GM21529 (cell line): ENCODE data around the gene NEK5.
"Not testable (repeated sequence)": the region's sequence is repeated elsewhere in the genome, so short reads cannot be mapped to it uniquely, and the experiment has no call there.

Source experiments
- ATAC-seq: cut with Tn5 transposase; IDR thresholded peaks from one replicate; pipeline ENCODE4 v1.9.1; 2021; ENCODE audit not compliant: unreplicated experiment

Gene NEK5

GRCh38 chr13:52137489-52137888 is 8.6 kb upstream of the NEK5 start:
- ATAC-seq = no peak

GRCh38 chr13:52136763-52137162 is 7.9 kb upstream of the NEK5 start:
- no peak for ATAC-seq

GRCh38 chr13:52130641-52131040 is 1.8 kb upstream of the NEK5 start:
- ATAC-seq = no peak

GRCh38 chr13:52127783-52128702 is 830 bp downstream of the NEK5 start:
- ATAC-seq = peak; percentile 60

- ATAC-seq = no peak
These were observed 1.5 kb downstream of the NEK5 start for GRCh38 chr13:52127378-52127777.

GRCh38 chr13:52125547-52125946 is 3.3 kb downstream of the NEK5 start:
- no peak for ATAC-seq

- ATAC-seq = no peak
These were observed 10.3 kb downstream of the NEK5 start for GRCh38 chr13:52118595-52118994.

- no peak for ATAC-seq
These were observed 10.8 kb downstream of the NEK5 start for GRCh38 chr13:52118095-52118494.

GRCh38 chr13:52112591-52112990 is 16.3 kb downstream of the NEK5 start:
- ATAC-seq = no peak

GRCh38 chr13:52109116-52109670 is 19.7 kb downstream of the NEK5 start:
- no peak for ATAC-seq

GRCh38 chr13:52105841-52106240 is 23.0 kb downstream of the NEK5 start:
- no peak for ATAC-seq

GRCh38 chr13:52104624-52105023 is 24.2 kb downstream of the NEK5 start:
- ATAC-seq = no peak

- no peak for ATAC-seq
These were observed 25.5 kb downstream of the NEK5 start for GRCh38 chr13:52103386-52103785.

- not testable (repeated sequence) for ATAC-seq
These were observed 26.4 kb downstream of the NEK5 start for GRCh38 chr13:52102423-52102822.

- ATAC-seq = no peak
These were observed 31.7 kb downstream of the NEK5 start for GRCh38 chr13:52097197-52097596.

GRCh38 chr13:52096748-52097147 is 32.1 kb downstream of the NEK5 start:
- no peak for ATAC-seq

- no peak for ATAC-seq
These were observed 32.8 kb downstream of the NEK5 start for GRCh38 chr13:52096062-52096461.

- no peak for ATAC-seq
These were observed 36.8 kb downstream of the NEK5 start for GRCh38 chr13:52092087-52092486.

- no peak for ATAC-seq
These were observed 37.4 kb downstream of the NEK5 start for GRCh38 chr13:52091473-52091872.

- no peak for ATAC-seq
These were observed 43.5 kb downstream of the NEK5 start for GRCh38 chr13:52085421-52085820.

GRCh38 chr13:52084981-52085380 is 43.9 kb downstream of the NEK5 start:
- ATAC-seq = not testable (repeated sequence)

- no peak for ATAC-seq
These were observed 46.3 kb downstream of the NEK5 start for GRCh38 chr13:52082601-52083000.
